ENCODE results near the gene PEAK3.
A peak's percentile ranks its signal among the peaks of the same experiment; 100 is the strongest.

The PEAK3 gene

GRCh38 chr19:2282062-2282861 is at the start of gene PEAK3:
TSS of gene PEAK3 (minus strand) at chr19:2282175. CDS start at chr19:2280931, 1,244 bp downstream.
- no peak for DNase-seq

GRCh38 chr19:2330632-2331284 is 48.8 kb upstream of the PEAK3 start:
- no peak for DNase-seq

- no peak for DNase-seq
Observed at GRCh38 chr19:2330255-2330631, 48.3 kb upstream of the PEAK3 start.

- DNase-seq = no peak
Observed at GRCh38 chr19:2329501-2329916, 47.5 kb upstream of the PEAK3 start.

- DNase-seq = no peak
Observed at GRCh38 chr19:2329149-2329478, 47.1 kb upstream of the PEAK3 start.

- DNase-seq = peak; percentile 65
Observed at GRCh38 chr19:2328401-2329148, 46.6 kb upstream of the PEAK3 start, which contains the start of the genes LSM7 and SPPL2B. TSS of gene LSM7 (minus strand) at chr19:2328586. CDS start at chr19:2328566, 20 bp downstream. TSS of gene SPPL2B (plus strand) at chr19:2328684. CDS start at chr19:2328710, 26 bp downstream.

- DNase-seq = peak; percentile 57
Observed at GRCh38 chr19:2327773-2328400, 45.9 kb upstream of the PEAK3 start.

GRCh38 chr19:2326699-2327360 is 44.9 kb upstream of the PEAK3 start:
- DNase-seq = no peak

- DNase-seq = no peak
Observed at GRCh38 chr19:2325281-2326046, 43.5 kb upstream of the PEAK3 start.

GRCh38 chr19:2324220-2324948 is 42.4 kb upstream of the PEAK3 start:
- DNase-seq = no peak

- DNase-seq = no peak
Observed at GRCh38 chr19:2323707-2324106, 41.7 kb upstream of the PEAK3 start.

GRCh38 chr19:2321565-2322283 is 39.7 kb upstream of the PEAK3 start:
- DNase-seq = no peak

GRCh38 chr19:2320939-2321338 is 39.0 kb upstream of the PEAK3 start:
- no peak for DNase-seq

GRCh38 chr19:2320049-2320448 is 38.1 kb upstream of the PEAK3 start:
- no peak for DNase-seq

- no peak for DNase-seq
Observed at GRCh38 chr19:2319551-2319950, 37.6 kb upstream of the PEAK3 start.

GRCh38 chr19:2318923-2319322 is 36.9 kb upstream of the PEAK3 start:
- DNase-seq = no peak

- DNase-seq = no peak
Observed at GRCh38 chr19:2317756-2318155, 35.8 kb upstream of the PEAK3 start.

- no peak for DNase-seq
Observed at GRCh38 chr19:2317300-2317699, 35.3 kb upstream of the PEAK3 start.

- DNase-seq = peak; percentile 45
Observed at GRCh38 chr19:2315818-2316353, 33.9 kb upstream of the PEAK3 start.
